Keratinocyte (primary cell): ENCODE measurements around the gene RIPOR2. TPM values are rescaled to one million over a fixed set of nuclear protein-coding genes. Genes with fewer than 3 reads are reported as not detected.

Experiments used
- DNase-seq: peaks from one replicate; pipeline ENCODE4 v3.0.0-alpha.2; 2011; ENCODE audit warnings: low read depth, missing footprints, low spot score
- FAIRE-seq: peaks from 2 replicates; lab custom pipeline; 2011; peaks lifted over from hg19 to GRCh38; lab: Jason Lieb, UNC
- H2AFZ ChIP-seq: 2 replicates; pipeline ENCODE4 v1.6.0; 2012; ENCODE audit warnings: low read length, control low read depth, inconsistent platforms; ENCODE audit not compliant: control insufficient read depth
- H3K27ac ChIP-seq: 2 replicates; pipeline ENCODE4 v1.5.1; 2011; ENCODE audit warnings: low read length; ENCODE audit not compliant: control insufficient read depth, insufficient read depth
- H3K27me3 ChIP-seq: 3 replicates; pipeline ENCODE4 v1.6.0; 2011; ENCODE audit warnings: low read length; ENCODE audit not compliant: control insufficient read depth, insufficient read depth; ENCODE audit errors: extremely low read depth
- H3K36me3 ChIP-seq, 2 experiments: 2 replicates in 1 of 2; 3 replicates in 1 of 2; pipeline ENCODE4 v1.5.1; 2011; ENCODE audit warnings: low read length in 2 of 2, mild to moderate bottlenecking in 1 of 2; ENCODE audit not compliant: control insufficient read depth in 2 of 2, insufficient read depth in 2 of 2; ENCODE audit errors: extremely low read depth in 1 of 2
- H3K4me1 ChIP-seq: 3 replicates; pipeline ENCODE4 v1.5.1; 2011; ENCODE audit warnings: low read length; ENCODE audit not compliant: control insufficient read depth, insufficient read depth; ENCODE audit errors: extremely low read depth
- H3K4me2 ChIP-seq: 3 replicates; pipeline ENCODE4 v1.6.0; 2011; ENCODE audit warnings: low read depth, low read length; ENCODE audit not compliant: control insufficient read depth, insufficient read depth; ENCODE audit errors: extremely low read depth
- H3K4me3 ChIP-seq, 3 experiments: fragments of 200-600 bp in 1 of 3; sonication (generic) in 1 of 3; 2 replicates in 2 of 3; 3 replicates in 1 of 3; pipeline ENCODE4 v1.5.1; 2011 to 2016; ENCODE audit warnings: low read length in 3 of 3, mild to moderate bottlenecking in 3 of 3, control low read depth in 2 of 3, inconsistent platforms in 1 of 3, low read depth in 1 of 3, mixed read lengths in 1 of 3, mixed run types in 1 of 3, moderate library complexity in 1 of 3; ENCODE audit not compliant: control insufficient read depth in 2 of 3, insufficient read depth in 2 of 3; ENCODE audit errors: extremely low read depth in 1 of 3
- H3K79me2 ChIP-seq: 2 replicates; pipeline ENCODE4 v1.6.0; 2012; ENCODE audit warnings: low read length; ENCODE audit not compliant: control insufficient read depth, insufficient read depth
- H3K9ac ChIP-seq: 3 replicates; pipeline ENCODE4 v1.6.0; 2011; ENCODE audit warnings: low read length; ENCODE audit not compliant: control insufficient read depth, insufficient read depth; ENCODE audit errors: extremely low read depth
- H3K9me1 ChIP-seq: 3 replicates; pipeline ENCODE4 v1.6.0; 2011; ENCODE audit warnings: low read length; ENCODE audit not compliant: control insufficient read depth, insufficient read depth; ENCODE audit errors: extremely low read depth
- H3K9me3 ChIP-seq: 2 replicates; pipeline ENCODE4 v1.5.1; 2012; ENCODE audit warnings: low read depth, low read length; ENCODE audit not compliant: control insufficient read depth
- H4K20me1 ChIP-seq: 3 replicates; pipeline ENCODE4 v1.6.0; 2011; ENCODE audit warnings: low read length; ENCODE audit not compliant: control insufficient read depth, insufficient read depth; ENCODE audit errors: extremely low read depth
- EZH2 ChIP-seq: IDR thresholded peaks from one replicate; pipeline ENCODE4 v1.6.1; 2012; ENCODE audit warnings: inconsistent platforms, mild to moderate bottlenecking, low read length, moderate library complexity
- dilution Hi-C: fragments of 300-500 bp; cut with MboI; formaldehyde crosslinking; loops from one replicate; pipeline ENCODE4 v1.7.0; 2020; ENCODE audit warnings: low sequenced_read_pairs; ENCODE audit not compliant: extremely low pct_ligation_motif_present
- polyA plus RNA-seq, 5 experiments: library from polyadenylated mRNA; depleted of rRNA in 3 of 5; stranded (reverse) in 3 of 5; stranded (forward) in 1 of 5; unstranded in 1 of 5; fragments of >200 nt; gene quantifications; 1 replicate in 1 of 5; 2 replicates in 3 of 5; 3 replicates in 1 of 5; pipeline versions ENCODE4 v1.2.1 to v1.2.3, GENCODE V29; 2011 to 2012; ENCODE audit warnings: missing spikeins in 2 of 5, low read depth in 1 of 5, low replicate concordance in 1 of 5
- TF ChIP-seq, protein P1 (sequence below), 3 experiments: IDR thresholded peaks in 1 of 3; conservative IDR thresholded peaks in 1 of 3; optimal IDR thresholded peaks in 1 of 3; 2 replicates in 2 of 3; 3 replicates in 1 of 3; pipeline versions ENCODE3 to v1.5.1; 2011; ENCODE audit warnings: low read length in 3 of 3, mild to moderate bottlenecking in 3 of 3, moderate library complexity in 2 of 3, control low read depth in 1 of 3, inconsistent platforms in 1 of 3; ENCODE audit not compliant: insufficient read depth in 2 of 3; ENCODE audit errors: extremely low read depth in 1 of 3

RIPOR2 gene
- polyA plus RNA-seq, 1 donor (not counting 4 experiments of a cell fraction or from before 2014, with no cell fraction given), result 0.07 TPM

GRCh38 chr6:24859608-24860200, 76.1 kb downstream of the RIPOR2 start:
- Histone ChIP-seq H4K20me1 (no peaks in the 10 kb centered on the region), H3K4me2 (no peak overlapping the region), H2AFZ (no peak overlapping the region), H3K27me3 (no peaks in the 10 kb centered on the region), H3K36me3 (no peaks in the 10 kb centered on the region), H3K79me2 (no peaks in the 10 kb centered on the region), H3K9me3 (no peaks in the 10 kb centered on the region), H3K27ac (no peak overlapping the region), H3K4me1 (peaks cover 22% of the 10 kb centered on the region), H3K9ac (no peak overlapping the region), H3K4me3 (no peak overlapping the region), H3K9me1 (no peaks in the 10 kb centered on the region)
- dilution Hi-C loops, result loop anchor here (25.0 kb wide), 1 partner anchor 128 kb away; no protein-coding TSS in a partner anchor
- TF ChIP-seq EZH2, result no peak
- TF ChIP-seq, protein P1, sequence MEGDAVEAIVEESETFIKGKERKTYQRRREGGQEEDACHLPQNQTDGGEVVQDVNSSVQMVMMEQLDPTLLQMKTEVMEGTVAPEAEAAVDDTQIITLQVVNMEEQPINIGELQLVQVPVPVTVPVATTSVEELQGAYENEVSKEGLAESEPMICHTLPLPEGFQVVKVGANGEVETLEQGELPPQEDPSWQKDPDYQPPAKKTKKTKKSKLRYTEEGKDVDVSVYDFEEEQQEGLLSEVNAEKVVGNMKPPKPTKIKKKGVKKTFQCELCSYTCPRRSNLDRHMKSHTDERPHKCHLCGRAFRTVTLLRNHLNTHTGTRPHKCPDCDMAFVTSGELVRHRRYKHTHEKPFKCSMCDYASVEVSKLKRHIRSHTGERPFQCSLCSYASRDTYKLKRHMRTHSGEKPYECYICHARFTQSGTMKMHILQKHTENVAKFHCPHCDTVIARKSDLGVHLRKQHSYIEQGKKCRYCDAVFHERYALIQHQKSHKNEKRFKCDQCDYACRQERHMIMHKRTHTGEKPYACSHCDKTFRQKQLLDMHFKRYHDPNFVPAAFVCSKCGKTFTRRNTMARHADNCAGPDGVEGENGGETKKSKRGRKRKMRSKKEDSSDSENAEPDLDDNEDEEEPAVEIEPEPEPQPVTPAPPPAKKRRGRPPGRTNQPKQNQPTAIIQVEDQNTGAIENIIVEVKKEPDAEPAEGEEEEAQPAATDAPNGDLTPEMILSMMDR (optimal IDR thresholded peaks at IDR 0.05 in 1 of 3, IDR thresholded peaks at IDR 0.05 in 1 of 3, conservative IDR thresholded peaks at IDR 0.05 in 1 of 3; ENCODE audit: extremely low read depth in 1 of 3, insufficient read depth in 2 of 3, low read length in 3 of 3), result no peak
- peak; percentile 9 for FAIRE-seq
- no peak for DNase-seq

GRCh38 chr6:24859132-24859531, 76.6 kb downstream of the RIPOR2 start:
- Histone ChIP-seq H3K27me3 (no peaks in the 10 kb centered on the region), H3K79me2 (no peaks in the 10 kb centered on the region), H3K4me1 (peaks cover 22% of the 10 kb centered on the region), H4K20me1 (no peaks in the 10 kb centered on the region), H3K9me1 (no peaks in the 10 kb centered on the region), H3K27ac (no peak overlapping the region), H3K4me3 (no peak overlapping the region), H2AFZ (no peak overlapping the region), H3K9me3 (no peaks in the 10 kb centered on the region), H3K36me3 (no peaks in the 10 kb centered on the region), H3K9ac (no peak overlapping the region), H3K4me2 (no peak overlapping the region)
- FAIRE-seq, result no peak
- dilution Hi-C loops, result loop anchor here (25.0 kb wide), 1 partner anchor 128 kb away; no protein-coding TSS in a partner anchor
- TF ChIP-seq EZH2, result no peak
- DNase-seq, result no peak
